Endothelial cell of umbilical vein (primary cell): Measurements from ENCODE around the gene EMC9. TPM values are rescaled to one million over a fixed set of nuclear protein-coding genes. Genes with fewer than 3 reads are reported as not detected.

Experiments used
- BruUV-seq: library from RNA; stranded (reverse); fragments of 400-500 nt; replicated peaks from 2 replicates; lab custom pipeline; 2021; lab: Mats Ljungman, UMichigan
- CTCF ChIA-PET: fragments of 300-600, 350-600 bp; sonication (Branson Sonifier 250); formaldehyde crosslinking; loops from one replicate; lab custom pipeline; 2021; ENCODE audit warnings: antibody characterized with exemption, inconsistent platforms; lab: Charles Lee
- POLR2A ChIA-PET: fragments of 300-600, 350-600 bp; sonication (Branson Sonifier 250); formaldehyde crosslinking; loops from one replicate; lab custom pipeline; 2021; ENCODE audit warnings: antibody characterized with exemption, inconsistent platforms; lab: Charles Lee
- DNase-seq: peaks from one replicate; pipeline ENCODE4 v3.0.0-alpha.2; 2011; ENCODE audit warnings: low read depth, low spot score
- FAIRE-seq: peaks from 2 replicates; lab custom pipeline; 2011; peaks lifted over from hg19 to GRCh38; lab: Jason Lieb, UNC
- H2AFZ ChIP-seq: 2 replicates; pipeline ENCODE4 v1.6.0; 2012; ENCODE audit warnings: low read depth, low read length, control low read depth, inconsistent platforms
- H3K27ac ChIP-seq: 2 replicates; pipeline ENCODE4 v1.5.1; 2011; ENCODE audit warnings: low read depth, mild to moderate bottlenecking, control low read depth, low read length, moderate library complexity; ENCODE audit not compliant: insufficient read depth
- H3K27me3 ChIP-seq, 2 experiments: 2 replicates each; pipeline versions ENCODE4 v1.6.0 to v1.6.1; 2011; ENCODE audit warnings: low read length in 2 of 2, mixed read lengths in 1 of 2; ENCODE audit not compliant: control insufficient read depth in 2 of 2, insufficient read depth in 2 of 2
- H3K36me3 ChIP-seq, 2 experiments: 2 replicates in 1 of 2; 3 replicates in 1 of 2; pipeline ENCODE4 v1.5.1; 2011; ENCODE audit warnings: low read length in 2 of 2, mild to moderate bottlenecking in 1 of 2, moderate library complexity in 1 of 2; ENCODE audit not compliant: control insufficient read depth in 2 of 2, insufficient read depth in 2 of 2; ENCODE audit errors: extremely low read depth in 1 of 2
- H3K4me1 ChIP-seq: 3 replicates; pipeline ENCODE4 v1.5.1; 2011; ENCODE audit warnings: mild to moderate bottlenecking, low read length; ENCODE audit not compliant: control insufficient read depth, insufficient read depth; ENCODE audit errors: extremely low read depth
- H3K4me2 ChIP-seq: 2 replicates; pipeline ENCODE4 v1.6.1; 2011; ENCODE audit warnings: low read length, control low read depth, mixed read lengths; ENCODE audit not compliant: insufficient read depth
- H3K4me3 ChIP-seq, 3 experiments: fragments of 200-600 bp in 1 of 3; sonication (generic), shearing (Covaris generic) in 1 of 3; replicated peaks in 1 of 3; 2 replicates each; pipeline ENCODE4 v1.5.1; 2011 to 2016; ENCODE audit warnings: control low read depth in 3 of 3, low read length in 3 of 3, mild to moderate bottlenecking in 2 of 3, inconsistent platforms in 1 of 3, low read depth in 1 of 3, moderate library complexity in 1 of 3; ENCODE audit not compliant: insufficient read depth in 1 of 3
- H3K79me2 ChIP-seq: 2 replicates; pipeline ENCODE4 v1.6.0; 2012; ENCODE audit warnings: low read length, inconsistent platforms; ENCODE audit not compliant: control insufficient read depth, insufficient read depth
- H3K9ac ChIP-seq: replicated peaks from 2 replicates; pipeline ENCODE3; 2011; ENCODE audit warnings: low read length, control low read depth; ENCODE audit not compliant: insufficient read depth; ENCODE audit errors: extremely low read depth
- H3K9me1 ChIP-seq: replicated peaks from 3 replicates; pipeline ENCODE4 v1.6.0; 2011; ENCODE audit warnings: mild to moderate bottlenecking, low read length; ENCODE audit not compliant: control insufficient read depth, insufficient read depth; ENCODE audit errors: extremely low read depth
- H3K9me3 ChIP-seq: replicated peaks from 2 replicates; pipeline ENCODE4 v1.5.1; 2012; ENCODE audit warnings: low read length, inconsistent platforms; ENCODE audit not compliant: control insufficient read depth, insufficient read depth
- H4K20me1 ChIP-seq: replicated peaks from 2 replicates; pipeline ENCODE3; 2011; ENCODE audit warnings: mild to moderate bottlenecking, low read length; ENCODE audit not compliant: control insufficient read depth, insufficient read depth; ENCODE audit errors: extremely low read depth
- EZH2 ChIP-seq: IDR thresholded peaks from 2 replicates; pipeline ENCODE4 v1.6.1; 2012; ENCODE audit warnings: borderline replicate concordance, low read depth, mild to moderate bottlenecking, moderate library complexity, low read length, inconsistent platforms; ENCODE audit not compliant: severe bottlenecking
- FOS ChIP-seq: IDR thresholded peaks from 2 replicates; pipeline ENCODE4 v1.6.1; 2011; ENCODE audit warnings: mild to moderate bottlenecking, low read length, moderate library complexity, borderline replicate concordance; ENCODE audit not compliant: insufficient read depth
- GATA2 ChIP-seq: IDR thresholded peaks from 2 replicates; pipeline ENCODE4 v1.7.0; 2011; ENCODE audit warnings: low read depth, mild to moderate bottlenecking, moderate library complexity, mixed read lengths, low read length; ENCODE audit not compliant: insufficient read length, insufficient read depth
- JUN ChIP-seq: IDR thresholded peaks from 2 replicates; pipeline ENCODE4 v1.6.1; 2011; ENCODE audit warnings: borderline replicate concordance, low read depth; ENCODE audit not compliant: insufficient read length, insufficient read depth
- MYC ChIP-seq: IDR thresholded peaks from one replicate; pipeline ENCODE4 v1.6.1; 2011; ENCODE audit warnings: mild to moderate bottlenecking, low read depth, low read length
- POLR2A ChIP-seq: IDR thresholded peaks from 2 replicates; pipeline ENCODE4 v1.6.1; 2012; ENCODE audit warnings: low read depth, mild to moderate bottlenecking, control low read depth, low read length
- POLR2AphosphoS5 ChIP-seq: IDR thresholded peaks from 2 replicates; pipeline ENCODE4 v1.6.1; 2012; ENCODE audit warnings: low read depth, mild to moderate bottlenecking, control low read depth, low read length, moderate library complexity; ENCODE audit not compliant: insufficient read depth
- dilution Hi-C: fragments of 300-500 bp; cut with MboI; formaldehyde crosslinking; loops from one replicate; pipeline ENCODE4 v1.15.0; 2019; ENCODE audit warnings: low sequenced_read_pairs; ENCODE audit not compliant: extremely low pct_ligation_motif_present
- intact Hi-C: fragments of 100-400 bp; cut with micrococcal nuclease; formaldehyde crosslinking; loops from one replicate; pipeline ENCODE4 v1.10.0; 2022
- polyA plus RNA-seq, 4 experiments: library from polyadenylated mRNA; depleted of rRNA in 3 of 4; stranded (reverse) in 3 of 4; unstranded in 1 of 4; fragments of >200 nt; gene quantifications; 2 replicates each; pipeline versions ENCODE4 v1.2.1 to v1.2.3, GENCODE V29; 2011 to 2012; ENCODE audit warnings: missing spikeins in 1 of 4
- total RNA-seq: library from RNA; stranded (reverse); gene quantifications from 2 replicates; pipeline ENCODE4 v1.2.3, GENCODE V29; 2021
- TF ChIP-seq, protein P1 (sequence below): IDR thresholded peaks from 2 replicates; pipeline ENCODE4 v1.6.1; 2011; ENCODE audit not compliant: insufficient read depth, insufficient read length
- TF ChIP-seq, protein P2 (sequence below), 2 donors: IDR thresholded peaks; 1 replicate in 1 of 2; 2 replicates in 1 of 2; pipeline ENCODE4 v1.5.1; 2011; ENCODE audit warnings: low read length in 2 of 2, mild to moderate bottlenecking in 2 of 2, moderate library complexity in 2 of 2, control low read depth in 1 of 2, inconsistent platforms in 1 of 2, low read depth in 1 of 2; ENCODE audit not compliant: insufficient read depth in 1 of 2; ENCODE audit errors: extremely low read depth in 1 of 2

Gene EMC9
- total and polyA plus RNA-seq, 2 donors (not counting 3 experiments of a cell fraction or from before 2014, with no cell fraction given) = 21.8 to 31.8 TPM

DNA sequence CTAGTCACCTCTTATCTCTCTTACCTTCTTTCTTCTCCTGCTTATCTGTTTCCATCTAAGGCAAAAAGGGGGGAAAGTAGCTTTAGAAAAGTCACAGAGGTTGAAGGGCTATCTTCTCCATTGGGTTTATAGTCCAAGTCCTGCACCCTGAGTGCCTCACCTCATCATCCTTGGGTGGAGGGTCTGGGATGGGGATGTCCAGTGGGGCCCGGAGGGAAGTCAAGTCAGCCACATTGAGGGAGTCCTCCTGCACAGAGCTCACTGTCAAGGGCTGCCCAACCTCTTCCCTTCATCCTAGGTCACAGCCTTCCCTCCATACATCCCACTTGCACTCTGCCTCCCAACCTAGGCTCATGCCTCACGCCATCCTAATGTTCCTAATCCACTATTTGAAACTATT lies 3.8 kb upstream of the EMC9 start:
- CTCF ChIA-PET = interaction anchor here (2.7 to 3.1 kb wide), 2 partner anchors 9 to 36 kb away, joined by 14 read pairs; partner anchors contain the start of gene PSME1
- Histone ChIP-seq H3K27ac (no peak overlapping the region), H3K9ac (no peak overlapping the region)

More for the DNA sequence above, 3.8 kb upstream of the EMC9 start:
- Histone ChIP-seq H2AFZ (no peak overlapping the region), H3K79me2 (peaks cover 32% of the 10 kb centered on the region), H3K36me3 (peaks cover 0 to 8% of the 10 kb centered on the region in 2 experiments), H3K9me1 (no peaks in the 10 kb centered on the region), H3K9me3 (no peaks in the 10 kb centered on the region), H3K4me2 (no peak overlapping the region), H4K20me1 (no peaks in the 10 kb centered on the region), H3K4me1 (peaks cover 19% of the 10 kb centered on the region), H3K4me3 (no peak overlapping the region), H3K27me3 (no peaks in the 10 kb centered on the region)
- dilution Hi-C loops (no loop called here), intact Hi-C loops (loop anchor here (5.0 kb wide), 3 partner anchors 152 to 287 kb away; partner anchors contain the start of genes DHRS1, NFATC4 and NOP9)
- FAIRE-seq = no peak
- TF ChIP-seq FOS = no peak
- no peak for TF ChIP-seq GATA2
- TF ChIP-seq, protein P1, sequence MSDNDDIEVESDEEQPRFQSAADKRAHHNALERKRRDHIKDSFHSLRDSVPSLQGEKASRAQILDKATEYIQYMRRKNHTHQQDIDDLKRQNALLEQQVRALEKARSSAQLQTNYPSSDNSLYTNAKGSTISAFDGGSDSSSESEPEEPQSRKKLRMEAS = no peak
- no peak for TF ChIP-seq JUN
- TF ChIP-seq POLR2A = no peak
- TF ChIP-seq, protein P2, sequence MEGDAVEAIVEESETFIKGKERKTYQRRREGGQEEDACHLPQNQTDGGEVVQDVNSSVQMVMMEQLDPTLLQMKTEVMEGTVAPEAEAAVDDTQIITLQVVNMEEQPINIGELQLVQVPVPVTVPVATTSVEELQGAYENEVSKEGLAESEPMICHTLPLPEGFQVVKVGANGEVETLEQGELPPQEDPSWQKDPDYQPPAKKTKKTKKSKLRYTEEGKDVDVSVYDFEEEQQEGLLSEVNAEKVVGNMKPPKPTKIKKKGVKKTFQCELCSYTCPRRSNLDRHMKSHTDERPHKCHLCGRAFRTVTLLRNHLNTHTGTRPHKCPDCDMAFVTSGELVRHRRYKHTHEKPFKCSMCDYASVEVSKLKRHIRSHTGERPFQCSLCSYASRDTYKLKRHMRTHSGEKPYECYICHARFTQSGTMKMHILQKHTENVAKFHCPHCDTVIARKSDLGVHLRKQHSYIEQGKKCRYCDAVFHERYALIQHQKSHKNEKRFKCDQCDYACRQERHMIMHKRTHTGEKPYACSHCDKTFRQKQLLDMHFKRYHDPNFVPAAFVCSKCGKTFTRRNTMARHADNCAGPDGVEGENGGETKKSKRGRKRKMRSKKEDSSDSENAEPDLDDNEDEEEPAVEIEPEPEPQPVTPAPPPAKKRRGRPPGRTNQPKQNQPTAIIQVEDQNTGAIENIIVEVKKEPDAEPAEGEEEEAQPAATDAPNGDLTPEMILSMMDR (IDR thresholded peaks at IDR 0.05; ENCODE audit: extremely low read depth in 1 of 2, insufficient read depth in 1 of 2, low read depth in 1 of 2, low read length in 2 of 2) = no peak
- no peak for TF ChIP-seq EZH2
- no peak for TF ChIP-seq MYC
- no peak for TF ChIP-seq POLR2AphosphoS5
- POLR2A ChIA-PET = interaction anchor here (1.1 kb wide), 1 partner anchor 16 kb away, joined by 6 read pairs; the partner anchor contains the start of gene IRF9
- BruUV-seq = no TSS peak
- no peak for DNase-seq
